Activated CD4-positive, alpha-beta T cell treated with anti-CD3 and anti-CD28 coated beads for 36 hours (primary cell): Measurements from ENCODE around the gene ARG1. TPM values are rescaled to one million over a fixed set of nuclear protein-coding genes. Genes with fewer than 3 reads are reported as not detected.
"Not testable (repeated sequence)": the region's sequence is repeated elsewhere in the genome, so short reads cannot be mapped to it uniquely, and the experiment has no call there.

ENCODE experiments used
- ATAC-seq: fragments of 200-7000 bp; cut with Tn5 transposase; one replicate; pipeline ENCODE4 v1.10.0; 2021; ENCODE audit warnings: mild to moderate bottlenecking, moderate library complexity
- CTCF ChIA-PET: fragments of 350-600 bp; sonication (Branson Sonifier 250); formaldehyde crosslinking; loops from one replicate; lab custom pipeline; 2021; ENCODE audit warnings: antibody characterized with exemption; lab: Charles Lee
- POLR2A ChIA-PET: fragments of 350-600 bp; sonication (Branson Sonifier 250); formaldehyde crosslinking; loops from one replicate; lab custom pipeline; 2021; ENCODE audit warnings: antibody characterized with exemption, inconsistent platforms; lab: Charles Lee
- DNase-seq: peaks from one replicate; pipeline ENCODE4 v3.0.0-alpha.2; 2020
- H3K27ac Mint-ChIP-seq: one replicate; pipeline ENCODE4 v1.8.0; 2021; ENCODE audit warnings: mixed read lengths
- H3K27me3 Mint-ChIP-seq: one replicate; pipeline ENCODE4 v1.8.0; 2021; ENCODE audit warnings: mixed read lengths
- H3K36me3 Mint-ChIP-seq: one replicate; pipeline ENCODE4 v1.8.0; 2021; ENCODE audit warnings: low read depth, mixed read lengths
- H3K4me1 Mint-ChIP-seq: one replicate; pipeline ENCODE4 v1.8.0; 2021; ENCODE audit warnings: mixed read lengths
- H3K4me3 Mint-ChIP-seq: one replicate; pipeline ENCODE4 v1.8.0; 2021; ENCODE audit warnings: mild to moderate bottlenecking, moderate library complexity, mixed read lengths
- H3K9me3 Mint-ChIP-seq: one replicate; pipeline ENCODE4 v1.8.0; 2021; ENCODE audit warnings: low read depth, mixed read lengths
- intact Hi-C, 2 experiments: fragments of 100-400 bp; cut with DNase I in 1 of 2; cut with micrococcal nuclease in 1 of 2; formaldehyde crosslinking; loops; one replicate each; pipeline versions ENCODE4 v1.14.2 to v1.15.1; 2022 to 2024; cut with DNase I, micrococcal nuclease
- total RNA-seq, 2 experiments: library from RNA; stranded (reverse); gene quantifications; one replicate each; pipeline ENCODE4 v1.2.3, GENCODE V29; 2021

The ARG1 gene
- total RNA-seq: not detected

DNA sequence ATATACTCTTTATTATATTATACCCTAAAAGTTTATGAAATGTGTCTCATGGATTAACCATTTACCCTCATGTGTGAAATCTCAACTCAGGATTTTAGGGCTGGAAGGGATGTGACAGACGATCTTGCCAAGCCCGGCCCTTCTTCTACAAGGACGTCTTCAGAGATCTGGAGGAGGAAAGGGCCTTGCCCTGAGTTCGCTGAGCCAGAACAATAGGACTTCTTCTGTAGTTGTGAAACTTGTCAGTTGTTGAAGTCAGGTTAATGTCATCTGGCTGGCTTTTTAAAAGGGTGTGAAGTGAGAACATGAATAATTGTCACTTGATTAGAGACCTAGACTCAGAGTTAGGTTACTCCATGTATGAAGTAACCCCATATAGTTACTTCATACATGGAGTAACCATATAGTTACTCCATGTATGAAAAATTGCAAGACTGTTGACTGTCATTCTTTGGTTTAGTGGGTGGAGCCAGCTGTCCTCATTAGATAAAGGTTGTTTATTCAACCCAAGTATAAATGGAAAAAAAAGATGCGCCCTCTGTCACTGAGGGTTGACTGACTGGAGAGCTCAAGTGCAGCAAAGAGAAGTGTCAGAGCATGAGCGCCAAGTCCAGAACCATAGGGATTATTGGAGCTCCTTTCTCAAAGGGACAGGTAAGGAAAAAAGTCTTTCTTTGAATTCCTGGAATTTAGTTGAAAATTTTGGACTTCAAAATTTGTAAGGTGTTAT, at the start of gene ARG1:
Gene ARG1, plus strand, starts transcription at position 541 of the 730 bp plus-strand sequence. Its CDS starts 57 bp downstream, at position 598.
- Mint-ChIP-seq H3K27ac (no peak within 1 kb of the TSS), H3K4me3 (no peak within 1 kb of the TSS), H3K9me3 (no peaks in the 10 kb centered on the region), H3K36me3 (peaks cover 11% of the 10 kb centered on the region), H3K27me3 (no peaks in the 10 kb centered on the region), H3K4me1 (peaks cover 7% of the 10 kb centered on the region)
- DNase-seq (no peak), ATAC-seq (no peak)
- intact Hi-C loops: no loop called here
- ChIA-PET CTCF (interaction anchor here (0.7 to 1.3 kb wide), 3 partner anchors 10 to 55 kb away, joined by 3 to 4 read pairs (median 4); partner anchors contain the start of gene MED23), POLR2A (no interaction called here)

GRCh38 chr6:131523988-131524673, 48.9 kb upstream of the ARG1 start:
- no peak overlapping the region for H3K4me3 Mint-ChIP-seq
- H3K4me1 Mint-ChIP-seq: peaks cover 15% of the 10 kb centered on the region
- no peaks in the 10 kb centered on the region for H3K9me3 Mint-ChIP-seq
- POLR2A ChIA-PET: no interaction called here
- no peaks in the 10 kb centered on the region for H3K36me3 Mint-ChIP-seq
- H3K27ac Mint-ChIP-seq: peak overlapping the region; percentile 39
- ATAC-seq (no peak), DNase-seq (no peak)
- no peaks in the 10 kb centered on the region for H3K27me3 Mint-ChIP-seq
- CTCF ChIA-PET: interaction anchor here (0.9 to 1.8 kb wide), 2 partner anchors 10 to 105 kb away, joined by 3 to 15 read pairs; no protein-coding TSS in a partner anchor
- intact Hi-C loops: no loop called here

DNA sequence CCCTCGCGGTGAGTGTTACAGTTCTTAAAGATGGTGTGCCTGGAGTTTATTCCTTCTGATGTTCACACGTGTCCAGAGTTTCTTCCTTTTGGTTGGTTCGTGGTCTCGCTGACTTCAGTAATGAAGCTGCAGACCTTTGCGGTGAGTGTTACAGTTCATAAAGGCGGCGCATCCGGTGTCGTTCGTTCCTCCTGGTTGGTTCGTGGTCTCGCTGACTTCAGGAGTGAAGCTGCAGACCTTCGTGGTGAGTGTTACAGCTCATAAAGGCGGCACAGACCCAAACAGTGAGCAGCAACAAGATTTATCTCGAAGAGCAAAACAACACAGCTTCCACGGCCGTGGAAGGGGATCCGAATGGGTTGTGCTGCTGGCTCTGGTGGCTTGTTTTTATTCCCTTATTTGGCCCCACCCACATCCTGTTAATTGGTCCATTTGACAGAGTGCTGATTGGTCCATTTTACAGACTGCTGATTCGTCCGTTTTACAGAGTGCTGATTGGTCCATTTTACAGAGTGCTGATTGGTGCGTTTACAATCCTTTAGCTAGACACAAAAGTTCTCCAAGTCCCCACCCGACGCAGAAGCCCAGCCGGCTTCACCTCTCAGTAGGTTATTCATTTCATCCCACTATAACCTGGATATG, 48.2 kb upstream of the ARG1 start:
- peaks cover 20% of the 10 kb centered on the region for H3K4me1 Mint-ChIP-seq
- H3K4me3 Mint-ChIP-seq: no peak overlapping the region
- H3K9me3 Mint-ChIP-seq: no peaks in the 10 kb centered on the region
- H3K27ac Mint-ChIP-seq: no peak overlapping the region
- no peaks in the 10 kb centered on the region for H3K36me3 Mint-ChIP-seq
- ATAC-seq: no peak
- CTCF ChIA-PET: interaction anchor here (0.9 to 1.8 kb wide), 3 partner anchors 9 to 640 kb away, joined by 3 to 15 read pairs (median 4); no protein-coding TSS in a partner anchor
- peak; percentile 18 for DNase-seq
- POLR2A ChIA-PET: no interaction called here
- no peaks in the 10 kb centered on the region for H3K27me3 Mint-ChIP-seq
- intact Hi-C loops: no loop called here

- peaks cover 54% of the 10 kb centered on the region for H3K4me1 Mint-ChIP-seq
- ATAC-seq, H3K36me3 Mint-ChIP-seq, H3K27me3 Mint-ChIP-seq, H3K4me3 Mint-ChIP-seq, H3K27ac Mint-ChIP-seq, DNase-seq, POLR2A ChIA-PET, H3K9me3 Mint-ChIP-seq: not testable (repeated sequence)
- intact Hi-C loops: loop anchor here in 1 of 2 experiments (5.0 kb wide), 1 partner anchor 394 kb away; the partner anchor contains the start of gene AKAP7
- CTCF ChIA-PET: interaction anchor here (1.0 to 1.2 kb wide), 3 partner anchors 11 to 347 kb away, joined by 3 to 5 read pairs (median 4); no protein-coding TSS in a partner anchor
Measured at GRCh38 chr6:131530936-131531335, 42.1 kb upstream of the ARG1 start.

DNA sequence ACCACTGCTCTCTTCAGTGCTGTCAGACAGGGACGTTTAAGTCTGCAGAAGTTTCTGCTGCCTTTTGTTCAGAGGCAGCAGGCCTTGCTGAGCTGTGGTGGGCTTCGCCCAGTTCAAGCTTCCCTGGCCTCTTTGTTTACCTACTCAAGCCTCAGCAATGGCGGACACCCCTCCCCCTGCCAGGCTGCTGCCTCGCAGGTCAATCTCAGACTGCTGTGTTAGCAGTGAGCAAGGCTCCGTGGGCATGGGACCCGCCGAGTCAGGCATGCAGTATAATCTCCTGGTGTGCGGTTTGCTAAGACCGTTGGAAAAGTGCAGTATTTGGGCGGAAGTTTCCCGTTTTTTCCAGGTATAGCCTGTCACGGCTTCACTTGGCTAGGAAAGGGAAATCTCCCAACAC, 41.3 kb upstream of the ARG1 start:
- H3K27me3 Mint-ChIP-seq, H3K36me3 Mint-ChIP-seq, DNase-seq, H3K4me3 Mint-ChIP-seq, POLR2A ChIA-PET, ATAC-seq, H3K27ac Mint-ChIP-seq, H3K9me3 Mint-ChIP-seq: not testable (repeated sequence)
- CTCF ChIA-PET: interaction anchor here (1.1 to 3.7 kb wide), 4 partner anchors 12 to 647 kb away, joined by 5 to 53 read pairs (median 22); partner anchors contain the start of gene MED23
- intact Hi-C loops: loop anchor here (1.0 to 5.0 kb wide), 5 partner anchors 12 to 469 kb away; partner anchors contain the start of genes AKAP7 (in 1 of the 2) and EPB41L2 (in 1 of the 2)
- peaks cover 54% of the 10 kb centered on the region for H3K4me1 Mint-ChIP-seq

GRCh38 chr6:131532580-131533039, 40.4 kb upstream of the ARG1 start:
- intact Hi-C loops: loop anchor here (1.0 to 5.0 kb wide), 6 partner anchors 13 to 470 kb away; partner anchors contain the start of genes AKAP7 (in 1 of the 2) and EPB41L2 (in 1 of the 2)
- ATAC-seq (peak; percentile 94), DNase-seq (peak; percentile 81)
- H3K27ac Mint-ChIP-seq: peak overlapping the region; percentile 81
- H3K27me3 Mint-ChIP-seq: no peaks in the 10 kb centered on the region
- H3K36me3 Mint-ChIP-seq: no peaks in the 10 kb centered on the region
- CTCF ChIA-PET: interaction anchor here (0.6 to 3.7 kb wide), 18 partner anchors 8 to 1224 kb away, joined by 3 to 53 read pairs (median 4); partner anchors contain the start of gene MED23
- POLR2A ChIA-PET: interaction anchor here (0.6 to 1.2 kb wide), 7 partner anchors 13 to 839 kb away, joined by 3 to 5 read pairs (median 3); no protein-coding TSS in a partner anchor
- H3K9me3 Mint-ChIP-seq: no peaks in the 10 kb centered on the region
- H3K4me3 Mint-ChIP-seq: no peak overlapping the region
- peaks cover 51% of the 10 kb centered on the region for H3K4me1 Mint-ChIP-seq

GRCh38 chr6:131538615-131539014, 34.4 kb upstream of the ARG1 start:
- CTCF ChIA-PET, intact Hi-C loops, H3K4me1 Mint-ChIP-seq, ATAC-seq, H3K4me3 Mint-ChIP-seq, POLR2A ChIA-PET, H3K36me3 Mint-ChIP-seq, H3K27ac Mint-ChIP-seq, H3K27me3 Mint-ChIP-seq, H3K9me3 Mint-ChIP-seq, DNase-seq: not testable (repeated sequence)

DNA sequence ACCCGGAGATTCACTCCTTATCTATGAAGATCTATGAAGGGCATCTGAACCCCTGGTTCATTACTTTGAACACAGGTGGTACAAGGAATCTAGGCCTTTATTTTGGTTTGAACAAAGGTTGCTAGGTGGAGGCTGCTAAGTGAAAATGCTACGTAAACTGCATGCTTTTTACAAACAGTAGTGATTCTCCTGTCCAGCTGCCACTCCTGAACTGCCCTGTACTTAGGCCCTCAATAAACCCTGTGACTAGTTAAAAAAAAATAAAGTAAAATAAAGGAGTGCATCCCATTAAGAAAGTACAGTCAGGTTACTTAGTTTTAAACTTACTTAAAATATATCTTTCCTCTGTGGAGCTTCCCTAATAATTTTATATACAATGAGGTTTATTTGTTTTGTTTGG, 27.7 kb upstream of the ARG1 start:
- Mint-ChIP-seq H3K36me3 (no peaks in the 10 kb centered on the region), H3K4me1 (no peaks in the 10 kb centered on the region), H3K9me3 (no peaks in the 10 kb centered on the region), H3K27me3 (no peaks in the 10 kb centered on the region), H3K4me3 (no peak overlapping the region), H3K27ac (no peak overlapping the region)
- intact Hi-C loops: no loop called here
- POLR2A ChIA-PET: no interaction called here
- DNase-seq (no peak), ATAC-seq (no peak)
- CTCF ChIA-PET: interaction anchor here (1.3 kb wide), 1 partner anchor 8 kb away, joined by 3 read pairs; no protein-coding TSS in a partner anchor

DNA sequence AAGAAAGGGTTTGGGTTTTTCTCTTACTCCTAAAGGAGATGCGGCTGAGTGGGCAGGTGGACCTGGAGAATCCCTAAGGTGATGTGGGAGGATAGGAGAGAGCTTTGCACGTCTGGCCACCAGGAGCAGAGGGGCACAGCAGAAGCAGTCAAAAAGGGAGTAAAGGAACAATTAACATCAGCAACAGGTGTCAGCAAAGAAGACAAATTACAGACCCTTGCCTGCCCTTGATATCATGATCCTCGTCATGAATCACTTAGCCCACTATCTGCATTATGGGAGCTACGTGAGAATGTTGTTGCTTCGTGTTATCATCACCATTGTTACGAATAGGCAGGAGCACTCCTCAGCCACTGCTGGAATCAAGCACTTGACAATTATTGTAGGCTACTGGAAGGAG, 25.5 kb upstream of the ARG1 start:
- POLR2A ChIA-PET: no interaction called here

GRCh38 chr6:131548441-131548840, 24.6 kb upstream of the ARG1 start:
- no peaks in the 10 kb centered on the region for H3K4me1 Mint-ChIP-seq
- ChIA-PET POLR2A (interaction anchor here (0.6 kb wide), 1 partner anchor 9 kb away, joined by 4 read pairs; no protein-coding TSS in a partner anchor), CTCF (interaction anchor here (1.0 to 2.1 kb wide), 4 partner anchors 10 to 79 kb away, joined by 3 to 7 read pairs (median 4); partner anchors contain the start of gene MED23)
- no peak overlapping the region for H3K4me3 Mint-ChIP-seq
- DNase-seq (no peak), ATAC-seq (no peak)
- no peaks in the 10 kb centered on the region for H3K36me3 Mint-ChIP-seq
- H3K27ac Mint-ChIP-seq: no peak overlapping the region
- peaks cover under 1% of the 10 kb centered on the region for H3K27me3 Mint-ChIP-seq
- H3K9me3 Mint-ChIP-seq: no peaks in the 10 kb centered on the region
- intact Hi-C loops: no loop called here

More for the DNA sequence above, 25.5 kb upstream of the ARG1 start:
- DNase-seq: no peak
- H3K9me3 Mint-ChIP-seq: no peaks in the 10 kb centered on the region
- CTCF ChIA-PET: interaction anchor here (1.0 to 2.1 kb wide), 3 partner anchors 11 to 80 kb away, joined by 4 to 7 read pairs (median 5); partner anchors contain the start of gene MED23
- intact Hi-C loops: no loop called here
- H3K27me3 Mint-ChIP-seq: no peaks in the 10 kb centered on the region
- no peaks in the 10 kb centered on the region for H3K36me3 Mint-ChIP-seq
- no peak overlapping the region for H3K4me3 Mint-ChIP-seq
- no peaks in the 10 kb centered on the region for H3K4me1 Mint-ChIP-seq
- no peak overlapping the region for H3K27ac Mint-ChIP-seq
- ATAC-seq: no peak
